ENCODE measurements around the gene LUZP2. TPM values are rescaled to one million over a fixed set of nuclear protein-coding genes. Genes with fewer than 3 reads are reported as not detected.

The LUZP2 gene
- polyA plus RNA-seq, 1 donor from 2014 or later, result 15.5 TPM

DNA sequence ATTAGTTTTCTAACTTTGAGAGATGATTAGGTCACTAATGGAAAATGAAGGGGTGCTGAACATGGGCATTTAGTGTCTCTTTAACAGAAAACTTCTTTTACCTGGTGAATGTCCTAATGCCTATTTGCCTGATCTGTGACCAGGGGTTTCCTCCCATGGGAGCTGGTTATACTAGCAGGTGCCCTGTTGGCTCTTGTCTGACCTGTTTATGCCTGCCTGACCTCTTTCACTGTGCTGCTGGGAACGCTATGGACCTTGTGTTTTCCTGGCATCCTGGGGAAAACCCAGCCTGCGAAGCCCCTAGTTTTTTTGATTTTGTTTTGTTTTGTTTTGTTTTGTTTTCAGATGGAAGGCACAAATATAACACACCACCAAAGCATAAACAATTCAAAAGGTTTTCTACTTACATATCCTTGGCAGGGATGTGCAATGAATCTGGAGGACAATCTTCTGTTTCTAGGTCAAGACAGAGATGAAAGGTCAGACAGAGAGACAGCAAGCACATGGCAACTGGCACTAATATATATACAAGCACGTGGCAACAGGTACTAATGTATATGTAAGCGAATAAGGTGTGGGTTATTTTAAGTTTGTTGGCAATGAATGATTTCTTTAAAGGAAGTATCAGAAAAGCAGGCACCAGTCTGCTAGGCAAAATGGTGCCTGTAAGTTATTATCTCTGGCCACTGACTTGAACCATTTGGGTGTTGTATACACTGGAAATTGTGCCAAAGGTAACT lies 390.2 kb downstream of the LUZP2 start:
- Histone ChIP-seq H3F3A (ENCODE audit: insufficient read depth, low read length, poor library complexity, severe bottlenecking) (no peaks in the 10 kb centered on the region), H4K20me1 (ENCODE audit: insufficient read depth) (no peaks in the 10 kb centered on the region), H3K9me3 (ENCODE audit: low read length) (peaks cover 6% of the 10 kb centered on the region), H3K27ac (ENCODE audit: low read length) (no peak overlapping the region), H3K27me3 (ENCODE audit: insufficient read depth, low read depth, low read length) (no peaks in the 10 kb centered on the region), H3K4me3 (ENCODE audit: low read length) (no peak overlapping the region), H3K9ac (ENCODE audit: low read length) (no peak overlapping the region), H3K36me3 (ENCODE audit: insufficient read depth, low read length) (no peaks in the 10 kb centered on the region), H3K4me2 (ENCODE audit: low read length) (no peak overlapping the region), H3K79me2 (replicated peaks; ENCODE audit: insufficient read depth, low read length) (no peaks in the 10 kb centered on the region), H2AFZ (ENCODE audit: low read depth, low read length) (no peak overlapping the region), H3K9me2 (ENCODE audit: insufficient read depth, low read length) (no peaks in the 10 kb centered on the region)
- TF ChIP-seq SMC3 (conservative IDR thresholded peaks at IDR 0.05; ENCODE audit: poor library complexity) (no peak), RAD21 (conservative IDR thresholded peaks at IDR 0.05) (no peak), TAF1 (IDR thresholded peaks at IDR 0.05; ENCODE audit: low read depth) (no peak), POLR2AphosphoS5 (IDR thresholded peaks at IDR 0.05) (no peak), MXI1 (conservative IDR thresholded peaks at IDR 0.05; ENCODE audit: poor library complexity, severe bottlenecking) (no peak), EP300 (conservative IDR thresholded peaks at IDR 0.05; ENCODE audit: poor library complexity, severe bottlenecking) (no peak), EZH2 (IDR thresholded peaks at IDR 0.05; ENCODE audit: borderline replicate concordance, insufficient read depth, low read length, poor library complexity, severe bottlenecking) (no peak)
- TF ChIP-seq, protein P1, sequence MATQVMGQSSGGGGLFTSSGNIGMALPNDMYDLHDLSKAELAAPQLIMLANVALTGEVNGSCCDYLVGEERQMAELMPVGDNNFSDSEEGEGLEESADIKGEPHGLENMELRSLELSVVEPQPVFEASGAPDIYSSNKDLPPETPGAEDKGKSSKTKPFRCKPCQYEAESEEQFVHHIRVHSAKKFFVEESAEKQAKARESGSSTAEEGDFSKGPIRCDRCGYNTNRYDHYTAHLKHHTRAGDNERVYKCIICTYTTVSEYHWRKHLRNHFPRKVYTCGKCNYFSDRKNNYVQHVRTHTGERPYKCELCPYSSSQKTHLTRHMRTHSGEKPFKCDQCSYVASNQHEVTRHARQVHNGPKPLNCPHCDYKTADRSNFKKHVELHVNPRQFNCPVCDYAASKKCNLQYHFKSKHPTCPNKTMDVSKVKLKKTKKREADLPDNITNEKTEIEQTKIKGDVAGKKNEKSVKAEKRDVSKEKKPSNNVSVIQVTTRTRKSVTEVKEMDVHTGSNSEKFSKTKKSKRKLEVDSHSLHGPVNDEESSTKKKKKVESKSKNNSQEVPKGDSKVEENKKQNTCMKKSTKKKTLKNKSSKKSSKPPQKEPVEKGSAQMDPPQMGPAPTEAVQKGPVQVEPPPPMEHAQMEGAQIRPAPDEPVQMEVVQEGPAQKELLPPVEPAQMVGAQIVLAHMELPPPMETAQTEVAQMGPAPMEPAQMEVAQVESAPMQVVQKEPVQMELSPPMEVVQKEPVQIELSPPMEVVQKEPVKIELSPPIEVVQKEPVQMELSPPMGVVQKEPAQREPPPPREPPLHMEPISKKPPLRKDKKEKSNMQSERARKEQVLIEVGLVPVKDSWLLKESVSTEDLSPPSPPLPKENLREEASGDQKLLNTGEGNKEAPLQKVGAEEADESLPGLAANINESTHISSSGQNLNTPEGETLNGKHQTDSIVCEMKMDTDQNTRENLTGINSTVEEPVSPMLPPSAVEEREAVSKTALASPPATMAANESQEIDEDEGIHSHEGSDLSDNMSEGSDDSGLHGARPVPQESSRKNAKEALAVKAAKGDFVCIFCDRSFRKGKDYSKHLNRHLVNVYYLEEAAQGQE (IDR thresholded peaks at IDR 0.05; ENCODE audit: borderline replicate concordance), result no peak
- TF ChIP-seq, protein P2, sequence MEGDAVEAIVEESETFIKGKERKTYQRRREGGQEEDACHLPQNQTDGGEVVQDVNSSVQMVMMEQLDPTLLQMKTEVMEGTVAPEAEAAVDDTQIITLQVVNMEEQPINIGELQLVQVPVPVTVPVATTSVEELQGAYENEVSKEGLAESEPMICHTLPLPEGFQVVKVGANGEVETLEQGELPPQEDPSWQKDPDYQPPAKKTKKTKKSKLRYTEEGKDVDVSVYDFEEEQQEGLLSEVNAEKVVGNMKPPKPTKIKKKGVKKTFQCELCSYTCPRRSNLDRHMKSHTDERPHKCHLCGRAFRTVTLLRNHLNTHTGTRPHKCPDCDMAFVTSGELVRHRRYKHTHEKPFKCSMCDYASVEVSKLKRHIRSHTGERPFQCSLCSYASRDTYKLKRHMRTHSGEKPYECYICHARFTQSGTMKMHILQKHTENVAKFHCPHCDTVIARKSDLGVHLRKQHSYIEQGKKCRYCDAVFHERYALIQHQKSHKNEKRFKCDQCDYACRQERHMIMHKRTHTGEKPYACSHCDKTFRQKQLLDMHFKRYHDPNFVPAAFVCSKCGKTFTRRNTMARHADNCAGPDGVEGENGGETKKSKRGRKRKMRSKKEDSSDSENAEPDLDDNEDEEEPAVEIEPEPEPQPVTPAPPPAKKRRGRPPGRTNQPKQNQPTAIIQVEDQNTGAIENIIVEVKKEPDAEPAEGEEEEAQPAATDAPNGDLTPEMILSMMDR (IDR thresholded peaks at IDR 0.05; ENCODE audit: poor library complexity, severe bottlenecking), result no peak

DNA sequence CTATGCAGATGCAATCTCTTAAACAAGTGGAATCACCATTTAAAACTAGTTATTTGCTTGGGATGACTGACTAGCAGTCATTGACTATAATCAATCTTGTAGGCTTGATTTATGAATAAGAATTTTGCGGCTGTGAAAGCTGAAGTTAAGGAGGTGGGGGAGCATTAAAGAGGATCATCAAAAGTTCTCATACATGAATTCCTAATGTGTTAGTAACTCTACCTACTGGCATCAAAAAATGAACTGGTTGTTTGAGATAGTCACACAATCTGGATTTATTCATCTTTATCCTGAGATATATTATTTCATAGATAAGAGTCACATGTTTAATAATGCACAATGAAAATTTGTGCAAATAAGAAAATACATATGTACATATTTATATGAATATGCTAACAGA lies 393.6 kb downstream of the LUZP2 start:
- Histone ChIP-seq H2AFZ (ENCODE audit: low read depth, low read length) (no peak overlapping the region), H3K9me3 (ENCODE audit: low read length) (no peaks in the 10 kb centered on the region), H3F3A (ENCODE audit: insufficient read depth, low read length, poor library complexity, severe bottlenecking) (no peaks in the 10 kb centered on the region), H3K36me3 (ENCODE audit: insufficient read depth, low read length) (no peaks in the 10 kb centered on the region), H3K9me2 (ENCODE audit: insufficient read depth, low read length) (no peaks in the 10 kb centered on the region), H3K27me3 (ENCODE audit: insufficient read depth, low read depth, low read length) (no peaks in the 10 kb centered on the region), H3K9ac (ENCODE audit: low read length) (no peak overlapping the region), H3K4me2 (ENCODE audit: low read length) (no peak overlapping the region), H3K4me3 (ENCODE audit: low read length) (no peak overlapping the region), H4K20me1 (ENCODE audit: insufficient read depth) (no peaks in the 10 kb centered on the region), H3K79me2 (replicated peaks; ENCODE audit: insufficient read depth, low read length) (no peaks in the 10 kb centered on the region), H3K27ac (ENCODE audit: low read length) (no peak overlapping the region)
- TF ChIP-seq TAF1 (IDR thresholded peaks at IDR 0.05; ENCODE audit: low read depth) (no peak), MXI1 (conservative IDR thresholded peaks at IDR 0.05; ENCODE audit: poor library complexity, severe bottlenecking) (no peak), EZH2 (IDR thresholded peaks at IDR 0.05; ENCODE audit: borderline replicate concordance, insufficient read depth, low read length, poor library complexity, severe bottlenecking) (no peak), SMC3 (conservative IDR thresholded peaks at IDR 0.05; ENCODE audit: poor library complexity) (no peak), EP300 (conservative IDR thresholded peaks at IDR 0.05; ENCODE audit: poor library complexity, severe bottlenecking) (no peak), POLR2AphosphoS5 (IDR thresholded peaks at IDR 0.05) (no peak), RAD21 (conservative IDR thresholded peaks at IDR 0.05) (no peak)
- TF ChIP-seq, protein P1 (IDR thresholded peaks at IDR 0.05; ENCODE audit: borderline replicate concordance), result no peak
- TF ChIP-seq, protein P2 (IDR thresholded peaks at IDR 0.05; ENCODE audit: poor library complexity, severe bottlenecking), result no peak

Measured in neural cell (in vitro differentiated cells).